LNCAP (cell line): ENCODE data around the gene MRGPRD.

ENCODE experiments used
- CTCF ChIP-seq: fragments of 450-650 bp; IDR thresholded peaks from 2 replicates; pipeline ENCODE4 v1.5.1; 2017; ENCODE audit warnings: mild to moderate bottlenecking

MRGPRD gene

GRCh38 chr11:69014898-69015549 is 34.2 kb upstream of the MRGPRD start:
- no peak for TF ChIP-seq CTCF

GRCh38 chr11:69014084-69014851 is 33.5 kb upstream of the MRGPRD start:
- TF ChIP-seq CTCF: no peak

- no peak for TF ChIP-seq CTCF
These were observed 32.5 kb upstream of the MRGPRD start, which contains the start of gene MRGPRF for GRCh38 chr11:69013009-69013951. MRGPRF (minus strand) TSS chr11:69013246; CDS start chr11:69009901, 3,345 bp downstream.

- no peak for TF ChIP-seq CTCF
These were observed 31.6 kb upstream of the MRGPRD start for GRCh38 chr11:69012092-69013008.

GRCh38 chr11:69011624-69012091 is 30.9 kb upstream of the MRGPRD start:
- TF ChIP-seq CTCF: no peak

- TF ChIP-seq CTCF: no peak
These were observed 30.3 kb upstream of the MRGPRD start for GRCh38 chr11:69010964-69011623.
